ENCODE data around the gene ACBD4.

ACBD4 gene

GRCh38 chr17:45138911-45139532, 3.5 kb downstream of the ACBD4 start:
- DNase-seq: no peak

GRCh38 chr17:45139533-45139920, 4.0 kb downstream of the ACBD4 start:
- peak; percentile 26 for DNase-seq

- no peak for DNase-seq
These were observed 7.7 kb downstream of the ACBD4 start for GRCh38 chr17:45143094-45143670.

- no peak for DNase-seq
These were observed 8.3 kb downstream of the ACBD4 start for GRCh38 chr17:45143767-45144198.

DNA sequence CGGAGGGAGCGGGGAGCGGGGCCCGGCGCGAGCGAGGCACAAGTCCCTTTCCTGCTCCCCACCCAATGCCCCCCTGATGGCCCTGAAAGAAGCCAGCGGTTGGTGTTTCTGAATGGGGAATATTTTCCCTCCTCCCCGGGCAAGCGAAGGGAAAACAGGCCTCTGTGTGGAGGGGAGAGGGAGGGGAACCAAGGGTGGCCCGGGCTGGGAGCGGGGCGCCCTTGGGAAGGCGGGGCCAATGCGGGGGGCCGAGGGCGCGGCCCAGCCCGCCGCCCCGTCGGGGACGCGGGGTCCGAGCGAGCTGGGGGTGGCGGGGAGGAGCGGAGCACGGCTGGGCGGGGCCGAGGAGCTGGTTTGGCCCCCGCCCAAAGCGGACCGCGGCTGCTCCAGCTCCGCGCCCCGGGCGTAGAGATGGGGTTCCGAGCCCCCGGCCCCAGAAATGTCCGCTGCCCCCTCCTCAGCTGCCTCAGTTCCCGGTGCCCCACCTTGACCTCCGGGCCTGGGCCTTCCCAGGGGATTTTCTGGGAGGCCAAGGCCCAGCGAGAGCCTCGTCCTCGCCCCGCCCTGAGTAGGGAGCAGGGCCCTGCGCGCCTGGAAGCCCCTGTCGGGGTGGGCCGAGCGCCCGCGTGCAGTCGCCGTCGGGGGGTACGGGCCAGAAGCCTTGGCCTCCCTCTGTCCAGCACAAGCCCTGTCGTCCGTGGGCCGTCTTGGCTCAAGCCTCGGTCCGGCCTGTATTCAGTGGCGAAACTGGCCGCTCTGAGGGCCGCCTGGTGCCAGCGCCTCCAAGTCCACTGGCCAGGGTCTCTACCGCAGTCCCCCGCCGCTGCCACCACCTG, 8.9 kb downstream of the ACBD4 start:
- DNase-seq: no peak

DNA sequence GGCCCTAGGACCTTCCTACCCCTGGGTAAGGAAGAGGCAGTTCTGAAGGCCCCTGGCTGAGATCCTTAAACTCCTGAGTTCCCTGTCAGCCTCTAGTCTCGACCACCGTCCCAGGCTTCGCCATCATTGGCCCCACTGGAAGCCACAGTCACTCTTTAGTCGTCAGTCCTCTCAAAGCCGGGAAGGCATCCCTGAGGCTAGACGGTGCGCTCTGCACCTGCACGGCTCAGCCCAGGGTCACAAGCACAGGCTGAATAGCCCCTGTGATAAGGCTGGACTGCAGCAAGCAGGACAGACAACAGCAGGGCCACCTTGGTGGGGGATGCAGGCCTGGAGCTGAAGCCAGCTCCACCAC, 9.5 kb downstream of the ACBD4 start:
- no peak for DNase-seq

DNA sequence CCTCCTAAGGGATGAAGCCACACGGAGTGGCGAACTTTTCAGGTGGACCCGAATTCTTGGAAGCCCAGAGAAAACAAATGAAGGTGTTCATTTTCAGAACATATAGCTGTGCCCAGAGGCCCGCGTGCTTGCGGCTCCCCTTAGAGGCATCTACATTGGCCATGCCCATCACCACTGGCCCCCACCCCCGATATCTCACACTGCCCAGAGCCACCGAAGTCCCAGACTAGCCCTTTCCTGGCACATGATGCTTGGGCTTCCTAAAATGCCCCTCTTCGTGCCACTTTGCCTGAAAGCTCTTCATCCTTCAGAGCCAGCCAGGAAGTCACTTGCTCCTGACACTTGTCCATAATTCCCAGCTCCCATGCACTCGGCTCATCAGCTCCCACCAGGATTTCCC, 10.7 kb downstream of the ACBD4 start:
- no peak for DNase-seq

DNA sequence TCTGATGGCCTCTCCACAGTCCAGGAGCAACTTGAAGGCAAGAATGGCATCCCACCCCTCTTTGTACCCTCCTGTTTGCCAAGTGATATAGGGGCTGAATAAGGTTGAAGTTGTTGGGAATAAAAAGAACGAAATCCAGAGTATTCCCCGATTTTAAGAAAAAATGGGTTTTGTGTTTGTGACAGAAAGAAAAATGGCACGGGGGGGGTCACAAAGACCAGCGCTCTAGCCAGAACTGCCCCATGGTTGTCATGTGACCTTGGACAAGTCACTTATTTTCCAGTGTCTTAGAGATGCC, 11.1 kb downstream of the ACBD4 start:
- DNase-seq: no peak

GRCh38 chr17:45146890-45147580, 11.5 kb downstream of the ACBD4 start:
- peak; percentile 92 for DNase-seq

DNA sequence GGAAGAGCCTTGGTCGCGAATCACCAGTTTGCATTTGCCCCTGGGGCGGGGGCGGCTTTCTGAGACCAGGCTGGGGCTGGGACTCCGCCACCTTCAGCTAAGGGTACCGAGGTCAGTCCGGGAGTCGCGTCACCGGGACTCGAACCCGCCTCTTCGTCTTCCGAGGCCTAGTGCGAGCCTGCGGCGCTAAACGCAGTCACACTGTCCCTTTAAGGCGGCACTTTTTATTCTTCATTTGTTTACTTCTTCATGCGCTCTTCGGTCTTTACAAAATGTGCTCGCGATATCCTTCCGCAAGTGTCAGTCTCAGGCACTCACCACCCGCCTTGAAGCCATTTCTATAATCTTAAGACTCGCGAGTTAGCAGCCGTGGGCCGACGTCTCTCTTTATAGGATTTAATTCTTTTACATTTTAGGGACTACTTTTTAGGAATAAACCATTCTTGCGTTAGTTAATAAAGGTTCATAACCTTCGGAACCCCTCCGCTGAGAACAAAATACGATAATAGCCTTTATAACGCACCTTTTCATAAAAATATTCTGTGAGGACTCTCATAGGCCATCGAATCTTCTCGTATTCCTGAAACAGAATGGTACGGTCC, 12.2 kb downstream of the ACBD4 start:
- DNase-seq: peak; percentile 97

GRCh38 chr17:45148183-45149036, 12.9 kb downstream of the ACBD4 start, which contains the start of gene HEXIM1:
Gene HEXIM1, plus strand, starts transcription at chr17:45148475. Its CDS starts 716 bp downstream, at chr17:45149191.
- peak; percentile 100 for DNase-seq

- DNase-seq: peak; percentile 59
These were observed 13.7 kb downstream of the ACBD4 start for GRCh38 chr17:45149037-45149668.

DNA sequence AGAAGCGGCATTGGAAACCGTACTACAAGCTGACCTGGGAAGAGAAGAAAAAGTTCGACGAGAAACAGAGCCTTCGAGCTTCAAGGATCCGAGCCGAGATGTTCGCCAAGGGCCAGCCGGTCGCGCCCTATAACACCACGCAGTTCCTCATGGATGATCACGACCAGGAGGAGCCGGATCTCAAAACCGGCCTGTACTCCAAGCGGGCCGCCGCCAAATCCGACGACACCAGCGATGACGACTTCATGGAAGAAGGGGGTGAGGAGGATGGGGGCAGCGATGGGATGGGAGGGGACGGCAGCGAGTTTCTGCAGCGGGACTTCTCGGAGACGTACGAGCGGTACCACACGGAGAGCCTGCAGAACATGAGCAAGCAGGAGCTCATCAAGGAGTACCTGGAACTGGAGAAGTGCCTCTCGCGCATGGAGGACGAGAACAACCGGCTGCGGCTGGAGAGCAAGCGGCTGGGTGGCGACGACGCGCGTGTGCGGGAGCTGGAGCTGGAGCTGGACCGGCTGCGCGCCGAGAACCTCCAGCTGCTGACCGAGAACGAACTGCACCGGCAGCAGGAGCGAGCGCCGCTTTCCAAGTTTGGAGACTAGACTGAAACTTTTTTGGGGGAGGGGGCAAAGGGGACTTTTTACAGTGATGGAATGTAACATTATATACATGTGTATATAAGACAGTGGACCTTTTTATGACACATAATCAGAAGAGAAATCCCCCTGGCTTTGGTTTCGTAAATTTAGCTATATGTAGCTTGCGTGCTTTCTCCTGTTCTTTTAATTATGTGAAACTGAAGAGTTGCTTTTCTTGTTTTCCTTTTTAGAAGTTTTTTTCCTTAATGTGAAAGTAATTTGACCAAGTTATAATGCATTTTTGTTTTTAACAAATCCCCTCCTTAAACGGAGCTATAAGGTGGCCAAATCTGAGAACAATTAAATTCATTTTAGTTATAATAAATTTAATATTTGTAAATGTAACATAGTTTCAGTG, 14.5 kb downstream of the ACBD4 start:
- DNase-seq: peak; percentile 51

DNA sequence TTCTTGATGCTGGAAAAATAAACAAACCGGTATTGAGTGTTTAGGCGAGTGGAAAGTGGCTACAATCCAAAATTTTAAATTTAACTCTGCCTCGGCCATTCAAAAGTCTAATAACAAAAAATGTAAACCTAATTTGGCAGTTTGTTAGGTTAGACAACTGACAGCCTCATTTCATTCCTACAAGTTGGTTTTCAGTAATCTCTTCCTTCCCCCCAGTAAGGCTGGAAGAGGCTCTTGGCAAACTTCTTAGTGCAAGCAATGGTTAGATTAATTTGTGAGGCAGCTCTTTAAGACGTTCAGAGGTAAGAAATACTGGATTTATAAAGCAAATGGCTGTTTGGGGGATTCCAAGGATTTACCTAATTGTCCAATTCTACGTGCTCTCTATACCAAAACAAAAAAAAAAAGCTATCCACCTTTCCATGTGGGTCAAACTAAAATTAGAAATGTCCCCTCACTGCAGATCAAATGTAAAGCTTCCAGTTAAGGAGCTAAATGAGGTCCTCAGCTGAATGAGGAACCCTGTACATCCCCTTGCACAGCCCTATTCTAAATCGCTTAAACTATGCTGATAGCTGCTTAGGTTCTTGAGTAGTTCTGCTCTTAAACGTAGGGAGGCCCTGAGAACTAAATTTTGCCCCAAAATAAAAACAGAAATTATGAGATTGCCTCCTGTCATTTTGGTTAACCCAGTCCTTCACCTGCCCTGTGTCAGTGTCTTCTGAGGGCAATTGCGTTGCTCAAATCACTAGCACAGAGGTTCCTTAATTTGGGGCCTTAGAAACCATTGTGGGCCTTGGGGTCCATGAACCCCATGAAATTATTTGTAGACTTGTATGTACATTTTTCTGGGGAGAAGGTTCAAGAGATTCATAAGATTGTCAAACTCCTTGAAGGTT, 15.7 kb downstream of the ACBD4 start:
- no peak for DNase-seq

- no peak for DNase-seq
These were observed 19.5 kb downstream of the ACBD4 start for GRCh38 chr17:45155029-45155428.

- no peak for DNase-seq
These were observed 20.0 kb downstream of the ACBD4 start for GRCh38 chr17:45155483-45155882.

- DNase-seq: no peak
These were observed 20.8 kb downstream of the ACBD4 start for GRCh38 chr17:45156242-45156641.

- peak; percentile 70 for DNase-seq
These were observed 25.2 kb downstream of the ACBD4 start for GRCh38 chr17:45160447-45161287.

Data from NCI-H2171 treated with DMSO at 0.1 percent for 48 hours (cell line).